Measurements from ENCODE around the gene DNAJA4.
"Not testable (repeated sequence)": the region's sequence is repeated elsewhere in the genome, so short reads cannot be mapped to it uniquely, and the experiment has no call there.

DNAJA4 gene

DNA sequence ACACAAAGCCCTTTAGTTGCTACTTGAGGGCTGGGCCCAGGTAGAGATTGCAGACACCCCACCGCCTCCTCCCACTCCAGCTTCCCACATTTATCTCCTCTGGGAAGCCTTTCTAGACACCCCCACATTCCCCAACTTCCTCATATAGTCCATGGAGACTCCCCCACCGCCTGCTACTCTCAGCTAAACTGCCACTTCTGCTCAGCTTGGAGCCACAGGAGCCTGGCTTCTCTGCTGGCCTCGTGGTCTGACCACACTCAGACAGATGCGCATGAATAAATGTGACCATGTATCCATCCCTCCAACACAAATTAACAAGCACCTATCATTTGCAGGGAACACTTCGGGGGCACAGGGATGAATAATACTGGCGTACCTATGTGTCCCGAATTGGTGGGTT is 19.5 kb upstream of the DNAJA4 start:
- DNase-seq: no peak

DNA sequence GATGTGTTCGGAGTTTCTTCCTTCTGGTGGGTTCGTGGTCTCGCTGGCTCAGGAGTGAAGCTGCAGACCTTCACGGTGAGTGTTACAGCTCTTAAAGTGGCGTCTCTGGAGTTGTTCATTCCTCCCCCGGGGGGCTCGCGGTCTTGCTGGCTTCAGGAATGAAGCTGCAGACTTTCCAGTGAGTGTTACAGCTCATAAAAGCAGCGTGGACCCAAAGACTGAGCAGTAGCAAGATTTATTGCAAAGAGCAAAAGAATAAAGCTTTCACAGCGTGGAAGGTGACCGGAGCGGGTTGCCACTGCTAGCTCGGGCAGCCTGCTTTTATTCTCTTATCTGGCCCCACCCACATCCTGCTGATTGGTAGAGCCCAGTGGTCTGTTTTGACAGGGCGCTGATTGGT is 19.0 kb upstream of the DNAJA4 start:
- not testable (repeated sequence) for DNase-seq

DNA sequence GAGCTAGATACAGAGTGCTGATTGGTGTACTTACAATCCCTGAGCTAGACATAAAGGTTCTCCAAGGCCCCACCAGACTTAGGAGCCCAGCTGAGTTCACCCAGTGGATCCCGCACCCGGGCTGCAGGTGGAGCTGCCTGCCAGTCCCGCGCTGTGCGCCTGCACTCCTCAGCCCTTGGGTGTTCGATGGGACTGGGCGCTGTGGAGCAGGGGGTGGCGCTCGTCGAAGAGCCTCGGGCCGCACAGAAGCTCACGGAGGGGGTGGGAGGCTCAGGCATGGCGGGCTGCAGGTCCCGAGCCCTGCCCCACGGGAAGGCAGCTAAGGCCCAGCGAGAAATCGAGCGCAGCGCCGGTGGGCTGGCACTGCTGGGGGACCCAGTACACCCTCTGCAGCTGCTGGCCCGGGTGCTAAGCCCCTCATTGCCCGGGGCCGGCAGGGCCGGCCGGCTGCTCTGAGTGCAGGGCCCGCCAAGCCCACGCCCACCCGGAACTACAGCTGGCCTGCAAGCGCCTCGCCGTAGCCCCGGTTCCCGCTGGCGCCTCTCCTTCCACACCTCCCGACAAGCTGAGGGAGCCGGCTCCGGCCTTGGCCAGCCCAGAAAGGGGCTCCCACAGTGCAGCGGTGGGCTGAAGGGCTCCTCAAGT is 18.3 kb upstream of the DNAJA4 start:
- DNase-seq: not testable (repeated sequence)

DNA sequence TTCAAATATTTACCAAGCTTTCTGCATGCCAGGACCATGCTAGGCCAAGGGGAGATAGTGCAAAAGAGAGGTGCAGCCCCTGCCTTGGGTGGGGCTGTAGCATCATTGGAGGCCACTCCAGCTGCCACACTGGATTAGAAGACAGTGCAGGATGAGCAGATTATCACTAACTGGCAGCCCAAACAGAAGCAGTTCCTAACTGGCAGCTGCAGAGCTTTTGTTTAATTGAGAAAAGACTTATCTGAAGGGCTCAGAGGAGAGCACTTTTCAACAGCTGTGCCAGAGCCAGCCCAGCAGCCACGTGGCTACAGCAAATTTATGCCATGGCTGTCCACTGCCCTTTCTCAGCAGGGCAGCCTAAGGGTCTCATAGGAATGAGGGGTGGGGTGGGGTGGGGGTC is 16.5 kb upstream of the DNAJA4 start:
- DNase-seq: no peak

DNA sequence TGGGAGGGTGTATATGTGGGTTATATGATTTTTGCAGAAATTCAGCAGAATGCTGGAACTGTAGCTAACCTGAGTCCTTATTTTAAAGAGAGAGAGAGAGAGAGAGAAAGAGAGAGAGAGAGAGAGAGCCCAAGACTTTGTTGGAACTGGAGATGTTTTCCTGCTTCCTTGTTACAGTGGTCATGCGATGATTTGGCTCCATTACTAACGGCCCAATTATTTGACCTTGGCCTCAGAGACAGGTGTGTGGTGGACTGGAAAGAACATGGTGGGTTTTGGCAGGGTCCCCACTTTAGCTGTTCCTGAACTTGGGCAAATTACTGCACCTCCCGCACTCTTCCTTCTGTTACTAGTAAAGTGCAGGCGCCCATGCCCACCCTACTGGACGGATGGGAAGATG is 15.2 kb upstream of the DNAJA4 start:
- no peak for DNase-seq

DNA sequence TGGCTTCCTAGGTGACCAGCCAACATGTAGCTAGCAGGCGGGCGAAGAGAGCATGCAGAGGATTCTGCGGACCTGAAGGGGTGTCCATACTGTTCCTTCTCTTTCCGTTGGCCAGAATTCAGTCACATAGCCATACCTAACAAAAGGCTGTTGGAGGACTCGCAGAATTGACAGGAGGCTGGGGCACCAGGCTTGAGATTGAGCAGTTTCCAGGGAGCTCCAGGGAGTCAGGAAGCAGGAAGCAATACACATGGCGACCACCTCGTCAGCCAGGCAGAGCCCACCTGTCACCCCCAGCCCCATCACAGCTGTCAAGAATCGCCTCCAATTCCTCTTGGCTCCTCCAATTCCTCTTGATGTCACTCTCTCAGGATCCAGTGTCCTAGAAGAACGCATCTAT is 13.2 kb upstream of the DNAJA4 start:
- DNase-seq: no peak

DNA sequence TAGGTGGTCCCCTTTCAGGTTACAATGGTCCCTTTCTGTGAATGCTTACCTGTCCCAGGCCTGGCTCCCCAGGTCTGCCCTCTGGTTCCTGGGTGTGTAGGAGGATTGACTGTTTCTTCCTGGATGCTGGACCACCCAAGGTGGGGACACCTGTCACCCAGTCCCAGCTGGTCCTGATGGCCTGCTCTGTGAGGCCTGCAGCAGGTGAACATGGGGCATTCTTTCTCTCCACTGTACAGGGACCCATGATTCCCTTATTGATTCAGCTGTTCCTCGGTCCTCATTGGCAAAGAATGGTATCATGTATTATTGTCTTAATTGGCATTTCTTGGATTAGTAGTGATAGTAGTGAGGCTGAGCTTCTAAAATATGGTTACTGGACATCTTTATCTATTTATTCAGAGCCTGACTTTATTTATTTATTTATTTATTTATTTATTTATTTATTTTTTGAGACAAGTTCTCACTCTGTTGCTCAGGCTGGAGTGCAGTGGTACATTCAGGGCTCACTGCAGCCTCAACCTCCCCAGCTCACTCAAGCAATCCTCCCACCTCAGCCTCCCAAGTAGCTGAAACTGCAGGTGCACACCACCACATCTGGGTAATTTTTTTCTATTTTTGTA is 8.8 kb upstream of the DNAJA4 start:
- no peak for DNase-seq

DNA sequence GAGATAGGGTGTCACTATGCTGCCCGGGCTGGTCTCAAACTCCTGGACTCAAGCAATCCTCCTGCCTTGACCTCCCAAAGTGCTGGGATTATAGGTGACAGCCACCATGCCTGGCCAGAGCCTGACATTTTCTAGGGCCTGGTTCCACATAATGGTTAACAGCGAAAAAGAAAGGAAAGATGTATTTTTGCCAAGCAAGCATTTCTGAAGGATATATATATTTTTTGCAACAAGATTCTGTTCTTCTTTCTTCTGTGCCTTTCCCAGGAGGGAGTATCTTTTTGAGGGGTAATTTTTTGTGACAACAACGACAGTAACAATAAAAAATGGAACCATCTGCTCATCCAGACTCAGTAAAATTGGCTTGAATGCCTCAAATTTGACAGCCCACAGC is 8.3 kb upstream of the DNAJA4 start:
- DNase-seq: no peak

DNA sequence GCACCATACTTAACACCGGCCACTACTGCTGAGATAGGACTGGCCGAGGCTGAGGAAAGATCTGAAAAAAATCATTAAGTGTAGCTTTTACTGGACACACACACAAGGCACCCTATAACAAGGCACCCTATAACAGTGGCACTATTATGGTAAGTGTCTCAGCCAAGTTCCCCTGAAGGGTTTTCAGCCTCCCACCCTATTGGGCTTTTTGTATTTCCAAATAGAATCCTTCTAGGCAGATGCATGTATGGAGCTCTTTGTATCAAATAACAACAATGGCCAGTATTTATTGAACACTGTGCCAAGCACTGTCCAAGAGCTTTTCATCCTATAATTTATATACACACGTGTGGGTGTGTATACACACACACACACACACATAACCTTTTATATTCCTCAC is 6.7 kb upstream of the DNAJA4 start:
- DNase-seq: no peak

DNA sequence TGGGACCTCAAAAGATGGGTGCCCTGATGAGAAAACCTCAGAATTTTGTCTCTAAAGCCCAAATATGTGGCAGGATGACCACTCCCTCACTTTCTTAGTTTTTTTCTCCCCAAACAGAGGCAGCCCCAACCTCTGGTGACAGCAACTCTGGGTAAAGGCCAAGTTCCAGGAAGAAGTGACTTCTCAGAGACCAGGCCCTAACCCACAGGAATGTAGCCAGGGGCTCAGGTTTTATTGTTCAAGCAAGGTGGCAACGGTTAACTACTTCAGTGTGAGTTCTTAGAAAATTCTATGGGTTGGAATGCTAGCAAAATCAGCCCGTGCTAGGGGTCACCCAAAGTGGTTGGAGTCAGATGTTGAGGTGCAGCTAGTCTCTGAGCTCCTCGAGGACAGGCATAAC is 5.1 kb upstream of the DNAJA4 start:
- no peak for DNase-seq

DNA sequence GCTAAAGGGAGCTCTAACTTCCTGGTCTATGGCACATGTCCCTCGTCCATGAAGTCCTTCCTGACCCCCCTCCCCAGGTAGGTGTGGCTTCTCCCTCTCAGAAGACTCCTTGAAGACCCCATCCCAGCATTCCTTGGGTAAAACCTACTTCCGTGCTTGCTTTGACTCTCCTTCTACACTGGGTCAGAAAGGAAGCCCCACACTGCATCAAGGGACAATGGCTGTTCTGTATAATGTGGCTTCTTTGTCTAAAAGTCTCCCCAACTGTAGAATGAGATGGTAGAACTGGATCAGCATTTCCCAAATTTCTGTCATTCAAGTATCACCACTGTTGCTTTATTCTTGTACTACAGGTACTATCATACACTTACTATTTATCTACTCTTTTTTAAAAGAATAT is 3.9 kb upstream of the DNAJA4 start:
- DNase-seq: no peak

DNA sequence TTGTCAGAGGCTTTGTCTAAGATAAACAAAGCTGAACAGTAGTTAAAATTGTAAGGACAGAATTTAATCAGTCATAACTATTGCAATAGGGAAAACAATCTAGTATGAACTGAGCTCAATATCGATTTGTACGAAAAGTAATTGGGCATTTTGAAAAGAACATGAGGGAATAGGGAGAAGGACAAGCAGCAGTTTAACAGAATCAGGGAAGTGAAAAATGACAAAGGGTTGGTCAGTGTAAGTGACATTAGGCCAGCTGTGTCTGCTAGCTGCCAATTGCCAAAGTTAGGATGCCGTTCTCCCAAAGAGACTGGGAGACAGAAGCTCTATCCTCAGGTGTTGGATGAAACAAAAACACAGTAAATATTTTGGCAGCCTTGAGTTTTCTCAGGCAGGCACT is 3.3 kb upstream of the DNAJA4 start:
- no peak for DNase-seq

DNA sequence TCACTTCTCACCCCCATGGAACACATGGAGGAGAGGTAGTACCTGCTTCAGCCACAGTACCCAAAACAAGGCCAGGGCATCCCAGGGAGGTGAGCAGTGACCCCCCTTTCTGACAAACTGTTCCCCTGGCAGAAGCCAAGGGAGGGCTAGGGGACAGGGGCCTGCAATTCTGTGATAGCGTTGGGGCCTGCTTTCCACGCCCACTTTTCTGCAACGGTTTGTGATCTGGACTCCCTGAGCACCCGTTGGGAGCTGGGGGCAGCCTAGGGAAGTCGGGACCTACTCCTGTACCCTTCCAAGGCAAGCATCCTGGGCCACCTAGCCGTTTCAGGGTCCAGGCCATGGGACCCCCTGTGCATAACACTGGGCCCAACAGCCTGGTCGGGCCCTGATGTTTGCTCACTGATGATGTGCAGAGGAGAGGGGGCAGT is 996 bp upstream of the DNAJA4 start:
- no peak for DNase-seq

DNA sequence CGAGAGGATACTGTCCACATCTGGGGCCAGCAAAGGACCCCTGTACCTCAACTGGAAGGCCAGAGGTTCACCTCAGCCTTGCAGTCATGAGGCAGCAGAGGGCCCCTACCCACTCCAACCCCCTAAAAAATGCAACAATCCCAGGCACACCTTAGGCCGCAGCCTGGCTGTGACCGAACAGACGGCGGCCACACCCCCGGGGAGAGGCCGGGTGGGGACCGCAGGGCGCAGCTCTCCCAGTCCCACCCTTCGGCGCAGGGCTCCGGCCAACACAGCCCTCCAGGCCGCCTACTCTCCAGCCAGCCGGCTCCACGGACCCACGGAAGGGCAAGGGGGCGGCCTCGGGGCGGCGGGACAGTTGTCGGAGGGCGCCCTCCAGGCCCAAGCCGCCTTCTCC is 457 bp upstream of the DNAJA4 start:
- DNase-seq: no peak

DNA sequence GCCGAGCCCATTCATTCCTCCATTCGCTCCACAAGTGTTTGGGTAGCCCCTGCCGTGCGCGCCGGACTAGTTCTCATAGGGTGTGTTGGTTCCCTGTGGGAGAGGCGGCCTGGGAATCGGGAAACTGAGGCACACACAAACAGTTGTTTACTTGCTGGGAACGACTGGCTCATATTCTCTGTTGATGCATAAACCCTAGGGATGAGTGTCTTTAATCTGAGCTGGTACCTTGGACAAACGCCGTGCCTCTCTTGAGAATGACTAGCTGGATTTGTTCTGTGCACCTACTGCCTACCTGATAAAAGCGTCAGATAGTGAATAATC is 737 bp downstream of the DNAJA4 start:
- no peak for DNase-seq

DNA sequence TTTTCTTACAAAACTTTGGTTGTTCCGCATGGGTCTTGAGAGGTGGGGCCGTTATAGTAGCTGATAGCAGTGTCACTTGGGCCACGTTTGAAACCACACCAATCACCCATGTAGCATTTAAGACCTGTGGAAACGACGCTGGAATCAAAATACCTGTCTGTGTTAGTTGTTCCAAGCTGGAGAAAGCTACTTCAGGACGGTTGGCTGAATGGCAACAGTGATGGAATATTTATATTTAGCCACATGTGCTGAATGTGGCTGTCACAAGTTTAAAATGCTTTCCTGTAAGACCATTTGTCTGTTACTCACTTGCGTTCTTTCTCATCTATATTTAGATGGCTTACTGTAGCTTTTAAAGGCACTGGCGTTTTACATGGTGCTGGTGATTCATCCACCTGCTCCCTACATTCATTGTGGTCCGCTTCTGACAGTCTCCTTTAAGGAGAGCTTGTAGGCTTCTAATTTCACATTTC is 1.4 kb downstream of the DNAJA4 start:
- DNase-seq: no peak

DNA sequence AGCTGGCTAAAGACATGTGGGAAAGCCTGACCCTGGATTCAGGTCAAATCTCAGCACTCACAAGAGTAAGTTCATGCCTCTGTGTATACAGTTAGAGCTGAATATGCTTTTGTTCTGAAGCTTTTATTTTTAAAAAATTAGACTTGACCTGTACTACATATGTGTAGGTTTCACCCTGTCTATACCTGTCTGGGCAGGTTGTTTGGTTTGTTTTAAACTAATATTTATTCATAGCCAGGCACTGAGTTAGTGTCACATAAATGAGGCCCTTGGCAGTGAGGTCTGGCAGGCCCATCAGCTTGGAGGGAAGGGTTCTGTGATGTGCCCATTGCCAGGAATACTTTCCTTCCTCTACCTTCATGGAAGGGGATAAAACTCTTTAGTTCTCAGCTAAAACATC is 1.9 kb downstream of the DNAJA4 start:
- DNase-seq: no peak

DNA sequence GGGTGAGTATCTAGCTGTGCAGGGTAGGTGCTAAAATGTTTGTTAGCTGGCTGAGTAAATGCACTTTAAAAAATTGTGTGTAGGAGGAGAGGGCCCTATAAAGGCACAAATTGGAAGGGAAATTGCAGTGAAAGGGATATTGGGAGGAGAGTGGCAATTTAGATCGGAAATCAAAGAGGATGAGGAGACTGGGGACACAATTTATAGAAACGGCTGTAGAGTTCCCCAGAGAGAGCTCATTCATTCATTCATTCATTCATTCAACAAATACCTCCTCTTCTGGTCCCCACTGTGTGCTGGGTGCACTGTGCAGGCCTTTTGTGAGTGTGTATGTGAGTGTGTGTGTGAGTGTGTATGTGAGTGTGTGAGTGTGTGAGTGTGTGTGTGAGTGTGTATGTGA is 2.4 kb downstream of the DNAJA4 start:
- DNase-seq: no peak

DNA sequence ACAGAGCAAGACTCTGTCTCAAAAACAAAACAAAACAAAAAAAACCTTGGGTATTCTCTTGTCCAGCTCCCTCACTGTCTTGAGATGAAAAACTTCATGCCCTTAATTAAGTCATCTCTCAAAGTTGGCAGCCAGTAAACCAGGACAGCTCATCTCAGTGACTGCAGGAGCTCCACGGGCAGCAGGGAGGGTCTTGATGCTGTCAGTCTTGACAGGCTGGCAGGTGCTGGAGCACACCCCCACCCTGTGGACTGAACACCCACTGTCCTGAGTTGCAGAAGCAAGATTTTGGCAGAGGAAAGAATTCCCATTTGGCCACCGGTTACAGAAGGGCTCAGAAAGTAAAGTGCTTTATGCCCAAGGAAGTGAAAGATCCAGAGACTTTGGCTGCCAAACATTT is 8.0 kb downstream of the DNAJA4 start:
- DNase-seq: no peak

DNA sequence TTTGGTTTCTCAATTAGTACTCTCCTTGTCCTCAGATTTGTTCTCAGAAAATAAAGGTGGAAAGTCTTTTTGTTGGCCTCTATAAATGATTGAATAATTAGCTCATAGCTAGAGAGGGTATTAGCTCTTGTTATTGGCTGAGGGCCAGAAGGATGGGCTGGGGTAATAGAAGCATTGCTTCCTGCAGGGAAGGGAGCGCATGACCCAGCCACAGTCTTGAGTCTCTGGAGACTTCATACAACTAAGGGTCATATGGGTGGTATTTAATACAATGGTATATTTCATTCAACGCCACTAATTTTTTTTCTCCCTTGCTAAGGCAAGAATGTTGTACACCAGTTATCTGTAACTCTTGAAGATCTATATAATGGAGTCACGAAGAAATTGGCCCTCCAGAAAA is 8.4 kb downstream of the DNAJA4 start:
- no peak for DNase-seq

DNA sequence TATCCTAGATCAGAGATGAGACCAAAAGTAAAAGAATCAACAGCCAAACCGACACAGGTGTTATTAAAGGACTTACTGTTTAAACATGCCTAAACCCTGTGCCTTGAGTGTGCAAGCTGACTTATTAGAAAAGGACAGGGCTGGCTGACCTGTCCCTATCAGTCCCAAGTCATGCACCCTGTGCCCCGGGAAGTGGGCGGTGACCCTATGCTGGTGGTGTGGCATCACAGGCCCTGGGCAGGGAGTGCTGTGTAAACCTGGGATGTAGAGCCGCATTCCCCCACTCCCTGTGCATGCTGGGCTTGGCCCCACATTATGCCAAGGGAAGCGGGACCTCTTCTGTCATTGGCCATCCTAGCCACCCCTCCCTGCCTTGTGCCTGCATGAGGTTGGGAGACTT is 10.6 kb downstream of the DNAJA4 start:
- DNase-seq: no peak

DNA sequence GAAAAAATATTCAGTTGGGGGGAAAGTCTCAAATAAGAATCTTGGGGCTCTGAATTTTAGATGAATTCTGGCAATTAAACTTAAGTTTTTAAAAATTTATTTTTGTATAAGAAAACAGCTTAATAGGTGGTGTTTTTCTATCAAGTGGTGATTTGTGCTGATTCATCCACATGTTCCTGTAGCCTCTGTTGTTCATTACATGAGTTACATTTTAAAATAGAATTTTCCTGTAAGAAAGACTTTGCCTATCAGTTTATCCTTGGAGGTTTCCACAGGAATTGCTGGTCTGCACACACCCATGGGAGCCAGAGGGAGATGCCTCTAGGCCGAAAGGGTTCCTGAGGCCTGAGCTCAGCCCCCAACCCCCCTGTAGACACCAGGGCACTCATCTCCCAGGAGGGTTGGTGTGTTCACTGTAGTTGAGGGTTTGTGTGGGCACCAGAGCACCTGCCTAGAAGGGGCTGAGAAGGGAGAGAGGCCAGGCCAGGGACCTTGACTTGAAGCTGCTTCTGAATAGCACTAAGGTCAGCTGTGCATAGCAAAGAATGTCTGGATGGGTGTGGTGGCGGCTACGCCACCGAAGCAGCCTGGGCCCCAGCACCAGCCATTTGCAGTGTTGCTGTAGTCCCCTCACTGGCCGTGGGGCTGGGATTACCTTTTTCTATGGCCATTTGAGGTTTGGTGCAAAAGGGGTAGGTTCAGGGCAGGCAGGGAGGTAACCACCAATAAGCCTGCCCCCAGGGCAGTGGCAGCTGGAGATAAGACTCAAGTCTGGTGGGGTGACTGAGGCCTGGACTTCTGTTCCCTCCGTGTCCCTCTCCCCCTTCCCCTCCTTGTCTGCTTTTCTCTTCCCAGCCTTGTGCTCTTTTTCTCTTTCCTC is 11.9 kb downstream of the DNAJA4 start:
- DNase-seq: no peak

DNA sequence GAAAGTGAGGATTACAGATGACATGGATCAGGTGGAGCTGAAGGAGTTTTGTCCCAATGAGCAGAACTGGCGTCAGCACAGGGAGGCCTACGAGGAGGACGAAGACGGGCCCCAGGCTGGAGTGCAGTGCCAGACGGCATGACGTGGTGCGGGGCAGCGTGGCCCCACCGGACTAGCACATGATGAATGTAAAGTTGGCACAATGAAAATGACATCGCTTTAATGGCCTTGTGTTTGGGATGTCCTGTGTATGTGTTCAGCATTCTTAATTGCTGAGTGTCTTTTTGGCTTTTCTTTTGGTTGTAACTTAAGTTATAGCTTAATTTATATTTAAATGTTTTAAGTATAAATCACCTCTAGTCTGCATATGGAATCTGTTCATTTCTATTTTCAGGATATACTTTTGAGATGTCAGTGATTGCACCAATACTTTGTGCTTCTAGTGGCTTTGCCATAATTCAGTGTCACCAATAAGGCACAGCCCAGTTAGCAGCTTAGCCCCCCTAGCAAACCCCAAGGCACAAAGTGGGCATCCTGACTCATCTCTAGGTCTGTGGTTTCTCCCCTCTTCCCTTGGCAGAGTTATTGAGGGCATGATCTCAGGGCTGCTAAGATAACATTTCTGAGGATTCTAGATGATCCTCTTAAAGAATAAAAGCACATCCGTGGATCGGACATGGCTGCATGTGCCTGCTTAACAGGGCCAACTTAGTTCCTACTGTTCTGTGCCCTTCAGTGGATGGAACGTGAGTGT is 16.1 kb downstream of the DNAJA4 start:
- no peak for DNase-seq

DNA sequence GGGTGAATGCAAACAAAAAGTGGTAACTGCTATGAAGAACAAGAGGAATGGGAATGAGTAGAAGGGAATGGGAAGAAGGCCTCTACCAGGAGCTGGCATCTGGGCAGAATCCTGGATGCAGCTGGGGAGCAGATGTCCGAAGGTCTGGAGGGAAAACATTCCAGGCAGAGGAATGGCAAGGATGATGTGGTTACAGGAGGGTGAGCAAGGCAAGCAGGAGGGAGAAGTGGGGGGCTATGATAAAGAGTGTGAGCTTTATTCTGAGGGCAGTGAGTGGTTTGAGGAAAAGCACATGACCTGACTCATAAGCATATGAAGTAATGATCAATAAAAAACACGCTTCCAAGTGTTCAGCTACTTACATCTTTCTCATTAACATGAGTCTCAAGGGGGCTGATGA is 18.0 kb downstream of the DNAJA4 start:
- no peak for DNase-seq

Data from stimulated activated CD4-positive, alpha-beta T cell treated with anti-CD3 and anti-CD28 coated beads, Interleukin-4, amount 100 ng/mL, for 4 hours (primary cell).